Liver (tissue), 9 donors: Measurements from ENCODE around the gene GRID2IP. TPM values are rescaled to one million over a fixed set of nuclear protein-coding genes. Genes with fewer than 3 reads are reported as not detected.
"Not testable (repeated sequence)": the region's sequence is repeated elsewhere in the genome, so short reads cannot be mapped to it uniquely, and the experiment has no call there.

Experiments
- DNase-seq: peaks from one replicate; pipeline ENCODE4 v3.0.0-alpha.2; 2017; ENCODE audit warnings: low spot score
- H3K27ac ChIP-seq, 2 donors: one replicate each; pipeline ENCODE4 v1.7.0; 2013; ENCODE audit warnings: inconsistent platforms in 2 of 2, low read length in 2 of 2, control low read depth in 1 of 2, low read depth in 1 of 2, mild to moderate bottlenecking in 1 of 2
- H3K27me3 ChIP-seq, 4 donors: one replicate each; pipeline versions ENCODE4 v1.6.1 to v1.7.0; 2013; ENCODE audit warnings: low read length in 3 of 4, inconsistent platforms in 1 of 4, mild to moderate bottlenecking in 1 of 4, moderate library complexity in 1 of 4; ENCODE audit not compliant: control insufficient read depth in 4 of 4, insufficient read depth in 4 of 4
- H3K36me3 ChIP-seq, 4 donors: one replicate each; pipeline versions ENCODE4 v1.6.1 to v1.7.0; 2013; ENCODE audit warnings: low read length in 3 of 4, mild to moderate bottlenecking in 3 of 4, low read depth in 1 of 4, moderate library complexity in 1 of 4; ENCODE audit not compliant: control insufficient read depth in 4 of 4, insufficient read depth in 3 of 4
- H3K4me1 ChIP-seq, 4 donors: one replicate each; pipeline versions ENCODE4 v1.6.1 to v1.7.0; 2013; ENCODE audit warnings: low read length in 3 of 4, mild to moderate bottlenecking in 3 of 4, moderate library complexity in 1 of 4; ENCODE audit not compliant: control insufficient read depth in 4 of 4, insufficient read depth in 4 of 4
- H3K4me3 ChIP-seq, 3 donors: one replicate each; pipeline versions ENCODE4 v1.6.1 to v1.7.0; 2013; ENCODE audit warnings: low read length in 3 of 3, control low read depth in 1 of 3, low read depth in 1 of 3, mild to moderate bottlenecking in 1 of 3
- H3K9ac ChIP-seq, 2 donors: one replicate each; pipeline ENCODE4 v1.7.0; 2013; ENCODE audit warnings: low read length in 2 of 2, mild to moderate bottlenecking in 2 of 2, moderate library complexity in 2 of 2, control low read depth in 1 of 2, low read depth in 1 of 2
- H3K9me3 ChIP-seq, 4 donors: one replicate each; pipeline versions ENCODE4 v1.6.1 to v1.7.0; 2013; ENCODE audit warnings: low read length in 3 of 4; ENCODE audit not compliant: control insufficient read depth in 4 of 4
- CTCF ChIP-seq: fragments of 150-350 bp; IDR thresholded peaks from 2 replicates; pipeline ENCODE4 v1.5.1; 2017; ENCODE audit warnings: improper control_type of control experiment, low read depth, low read length; ENCODE audit not compliant: missing input control
- EGR1 ChIP-seq, 2 donors: IDR thresholded peaks; 2 replicates each; pipeline ENCODE4 v1.6.1; 2016 to 2018; ENCODE audit warnings: antibody characterized with exemption in 2 of 2, low read depth in 2 of 2
- FOXA1 ChIP-seq: IDR thresholded peaks from 2 replicates; pipeline ENCODE4 v1.6.1; 2016; ENCODE audit warnings: antibody characterized with exemption
- FOXA2 ChIP-seq: IDR thresholded peaks from 2 replicates; pipeline ENCODE4 v1.6.1; 2016; ENCODE audit warnings: antibody characterized with exemption
- GABPA ChIP-seq, 2 donors: IDR thresholded peaks in 1 of 2; conservative IDR thresholded peaks in 1 of 2; 2 replicates each; pipeline ENCODE4 v1.6.1; 2016; ENCODE audit warnings: antibody characterized with exemption in 2 of 2, mild to moderate bottlenecking in 1 of 2, moderate library complexity in 1 of 2
- HNF4A ChIP-seq, 2 donors: conservative IDR thresholded peaks; 2 replicates each; pipeline ENCODE4 v1.6.1; 2016; ENCODE audit warnings: antibody characterized with exemption in 2 of 2, mild to moderate bottlenecking in 2 of 2
- HNF4G ChIP-seq: IDR thresholded peaks from 2 replicates; pipeline ENCODE4 v1.6.1; 2016; ENCODE audit warnings: antibody characterized with exemption
- JUND ChIP-seq, 2 donors: IDR thresholded peaks; 2 replicates each; pipeline ENCODE4 v1.6.1; 2016; ENCODE audit warnings: antibody characterized with exemption in 2 of 2
- MAX ChIP-seq: IDR thresholded peaks from 2 replicates; pipeline ENCODE4 v1.6.1; 2016; ENCODE audit warnings: antibody characterized with exemption
- NR2F2 ChIP-seq: IDR thresholded peaks from 2 replicates; pipeline ENCODE4 v1.6.1; 2016; ENCODE audit warnings: antibody characterized with exemption
- RAD21 ChIP-seq, 2 donors: IDR thresholded peaks; 2 replicates each; pipeline ENCODE4 v1.6.1; 2016; ENCODE audit warnings: antibody characterized with exemption in 2 of 2, mild to moderate bottlenecking in 2 of 2
- RXRA ChIP-seq, 2 donors: IDR thresholded peaks; 2 replicates each; pipeline ENCODE4 v1.6.1; 2017 to 2018; ENCODE audit warnings: antibody characterized with exemption in 2 of 2, mild to moderate bottlenecking in 1 of 2
- SP1 ChIP-seq: IDR thresholded peaks from 2 replicates; pipeline ENCODE4 v1.6.1; 2018; ENCODE audit warnings: antibody characterized with exemption, mild to moderate bottlenecking
- TAF1 ChIP-seq: conservative IDR thresholded peaks from 2 replicates; pipeline ENCODE4 v1.6.1; 2016; ENCODE audit warnings: antibody characterized with exemption, mild to moderate bottlenecking
- YY1 ChIP-seq: IDR thresholded peaks from 2 replicates; pipeline ENCODE4 v1.6.1; 2016; ENCODE audit warnings: antibody characterized with exemption, mild to moderate bottlenecking
- ZBTB33 ChIP-seq: IDR thresholded peaks from 2 replicates; pipeline ENCODE4 v1.6.1; 2016; ENCODE audit warnings: antibody characterized with exemption
- WGBS: extraction: QIAGEN DNeasy Blood & Tissue Kit; methylation state at CpG from one replicate; pipeline ENCODE4 v1.1.7; 2013; 5-methylcytosine and 5-hydroxymethylcytosine counted together
- polyA plus RNA-seq, 2 donors: library from polyadenylated mRNA; stranded (reverse) in 1 of 2; unstranded in 1 of 2; fragments of 200-250 nt in 1 of 2; fragments of >200 nt in 1 of 2; fragmentation: Nextera tagmentation in 1 of 2; extraction: Ambion mirVana in 1 of 2; gene quantifications; one replicate each; pipeline versions ENCODE4 v1.2.1 to v1.2.3, GENCODE V29; 2013 to 2015
- total RNA-seq, 2 donors: library from RNA; depleted of rRNA; stranded (reverse); fragments of >200 nt; gene quantifications; one replicate each; pipeline ENCODE4 v1.2.3, GENCODE V29; 2014
- TF ChIP-seq, protein P1 (sequence below): IDR thresholded peaks from 2 replicates; pipeline ENCODE4 v1.6.1; 2016; ENCODE audit warnings: antibody characterized with exemption
- TF ChIP-seq, protein P2 (sequence below): IDR thresholded peaks from 2 replicates; pipeline ENCODE4 v1.6.1; 2016; ENCODE audit warnings: antibody characterized with exemption, mild to moderate bottlenecking
- donor health status: healthy.
- donor health status: healthy.
- donor health status: healthy.
- donor health status: healthy.
- donor health status: healthy.

GRID2IP gene
- total and polyA plus RNA-seq, 4 donors, result 0.05 to 0.08 TPM; not detected in 2

DNA sequence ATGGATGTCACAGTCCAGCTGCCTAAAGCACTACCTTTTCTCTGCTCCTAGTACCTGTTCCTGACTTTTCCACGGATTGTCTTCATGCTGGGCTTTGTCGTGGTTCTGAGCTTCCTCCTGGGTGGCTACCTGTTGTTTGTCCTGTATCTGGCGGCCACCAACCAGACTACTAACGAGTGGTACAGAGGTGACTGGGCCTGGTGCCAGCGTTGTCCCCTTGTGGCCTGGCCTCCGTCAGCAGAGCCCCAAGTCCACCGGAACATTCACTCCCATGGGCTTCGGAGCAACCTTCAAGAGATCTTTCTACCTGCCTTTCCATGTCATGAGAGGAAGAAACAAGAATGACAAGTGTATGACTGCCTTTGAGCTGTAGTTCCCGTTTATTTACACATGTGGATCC lies 37.3 kb upstream of the GRID2IP start:
- WGBS, result 78% methylated on average over 9 of the region's 9 CpGs
- Histone ChIP-seq H3K27ac (no peak overlapping the region), H3K9ac (no peak overlapping the region), H3K36me3 (peaks cover 8 to 31% (median 20%) of the 10 kb centered on the region in 4 donors), H3K27me3 (no peaks in the 10 kb centered on the region), H3K4me1 (peaks cover 3 to 12% (median 11%) of the 10 kb centered on the region in 4 donors), H3K4me3 (no peak overlapping the region), H3K9me3 (no peaks in the 10 kb centered on the region)
- no peak for DNase-seq
- TF ChIP-seq HNF4A (conservative IDR thresholded peaks at IDR 0.05) (no peak), SP1 (no peak), CTCF (no peak), YY1 (no peak), GABPA (IDR thresholded peaks at IDR 0.05 in 1 of 2, conservative IDR thresholded peaks at IDR 0.05 in 1 of 2) (no peak), ZBTB33 (no peak), RAD21 (IDR thresholded peaks at IDR 0.05) (no peak), HNF4G (no peak), TAF1 (no peak), FOXA1 (no peak), RXRA (IDR thresholded peaks at IDR 0.05) (no peak), JUND (IDR thresholded peaks at IDR 0.05) (no peak), FOXA2 (no peak), MAX (no peak), NR2F2 (no peak), EGR1 (IDR thresholded peaks at IDR 0.05; ENCODE audit: low read depth in 2 of 2) (no peak)
- TF ChIP-seq, protein P1, sequence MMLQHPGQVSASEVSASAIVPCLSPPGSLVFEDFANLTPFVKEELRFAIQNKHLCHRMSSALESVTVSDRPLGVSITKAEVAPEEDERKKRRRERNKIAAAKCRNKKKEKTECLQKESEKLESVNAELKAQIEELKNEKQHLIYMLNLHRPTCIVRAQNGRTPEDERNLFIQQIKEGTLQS, result no peak
- TF ChIP-seq, protein P2, sequence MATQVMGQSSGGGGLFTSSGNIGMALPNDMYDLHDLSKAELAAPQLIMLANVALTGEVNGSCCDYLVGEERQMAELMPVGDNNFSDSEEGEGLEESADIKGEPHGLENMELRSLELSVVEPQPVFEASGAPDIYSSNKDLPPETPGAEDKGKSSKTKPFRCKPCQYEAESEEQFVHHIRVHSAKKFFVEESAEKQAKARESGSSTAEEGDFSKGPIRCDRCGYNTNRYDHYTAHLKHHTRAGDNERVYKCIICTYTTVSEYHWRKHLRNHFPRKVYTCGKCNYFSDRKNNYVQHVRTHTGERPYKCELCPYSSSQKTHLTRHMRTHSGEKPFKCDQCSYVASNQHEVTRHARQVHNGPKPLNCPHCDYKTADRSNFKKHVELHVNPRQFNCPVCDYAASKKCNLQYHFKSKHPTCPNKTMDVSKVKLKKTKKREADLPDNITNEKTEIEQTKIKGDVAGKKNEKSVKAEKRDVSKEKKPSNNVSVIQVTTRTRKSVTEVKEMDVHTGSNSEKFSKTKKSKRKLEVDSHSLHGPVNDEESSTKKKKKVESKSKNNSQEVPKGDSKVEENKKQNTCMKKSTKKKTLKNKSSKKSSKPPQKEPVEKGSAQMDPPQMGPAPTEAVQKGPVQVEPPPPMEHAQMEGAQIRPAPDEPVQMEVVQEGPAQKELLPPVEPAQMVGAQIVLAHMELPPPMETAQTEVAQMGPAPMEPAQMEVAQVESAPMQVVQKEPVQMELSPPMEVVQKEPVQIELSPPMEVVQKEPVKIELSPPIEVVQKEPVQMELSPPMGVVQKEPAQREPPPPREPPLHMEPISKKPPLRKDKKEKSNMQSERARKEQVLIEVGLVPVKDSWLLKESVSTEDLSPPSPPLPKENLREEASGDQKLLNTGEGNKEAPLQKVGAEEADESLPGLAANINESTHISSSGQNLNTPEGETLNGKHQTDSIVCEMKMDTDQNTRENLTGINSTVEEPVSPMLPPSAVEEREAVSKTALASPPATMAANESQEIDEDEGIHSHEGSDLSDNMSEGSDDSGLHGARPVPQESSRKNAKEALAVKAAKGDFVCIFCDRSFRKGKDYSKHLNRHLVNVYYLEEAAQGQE, result no peak

- not testable (repeated sequence) for H3K9me3 ChIP-seq, H3K9ac ChIP-seq, H3K4me1 ChIP-seq, DNase-seq, H3K4me3 ChIP-seq, H3K27me3 ChIP-seq, H3K27ac ChIP-seq
- H3K36me3 ChIP-seq, result peaks cover 11 to 47% (median 29%) of the 10 kb centered on the region in 4 donors
- WGBS, result 94% methylated on average over 8 of the region's 8 CpGs
Measured at GRCh38 chr7:6585746-6586432, 34.6 kb upstream of the GRID2IP start.
